Natural killer cell (primary cell): ENCODE measurements around the gene KCTD16. TPM values are rescaled to one million over a fixed set of nuclear protein-coding genes. Genes with fewer than 3 reads are reported as not detected.

Experiments used
- ATAC-seq, 3 donors: fragments of 150-1000 bp in 2 of 3; fragments of 200-7000 bp in 1 of 3; cut with Tn5 transposase; 1 replicate in 1 of 3; 2 replicates in 2 of 3; pipeline ENCODE4 v1.10.0; 2021; ENCODE audit warnings: mild to moderate bottlenecking in 2 of 3, moderate library complexity in 2 of 3
- DNase-seq, 2 donors: peaks; one replicate each; pipeline versions ENCODE4 v3.0.0 to v3.0.0-alpha.2; 2013 to 2021; ENCODE audit warnings: mixed read lengths in 1 of 2
- H3K27ac ChIP-seq: one replicate; pipeline ENCODE4 v1.5.1; 2013; ENCODE audit warnings: mild to moderate bottlenecking, low read length
- H3K27me3 ChIP-seq: one replicate; pipeline ENCODE4 v1.6.1; 2013; ENCODE audit warnings: low read length; ENCODE audit not compliant: control insufficient read depth, insufficient read depth
- H3K36me3 ChIP-seq: one replicate; pipeline ENCODE4 v1.6.1; 2013; ENCODE audit warnings: low read length; ENCODE audit not compliant: control insufficient read depth, insufficient read depth
- H3K4me1 ChIP-seq: one replicate; pipeline ENCODE4 v1.6.1; 2013; ENCODE audit warnings: low read length; ENCODE audit not compliant: control insufficient read depth, insufficient read depth
- H3K4me3 ChIP-seq: one replicate; pipeline ENCODE4 v1.5.1; 2013; ENCODE audit warnings: low read length
- H3K9me3 ChIP-seq: one replicate; pipeline ENCODE4 v1.6.1; 2013; ENCODE audit warnings: low read length; ENCODE audit not compliant: control insufficient read depth, insufficient read depth
- H3K27ac Mint-ChIP-seq, 2 donors: one replicate each; pipeline ENCODE4 v1.8.0; 2022; ENCODE audit warnings: mild to moderate bottlenecking in 2 of 2, mixed read lengths in 2 of 2, moderate library complexity in 1 of 2
- H3K27me3 Mint-ChIP-seq, 2 donors: one replicate each; pipeline ENCODE4 v1.8.0; 2022; ENCODE audit warnings: low read depth in 2 of 2, mixed read lengths in 2 of 2
- H3K36me3 Mint-ChIP-seq: one replicate; pipeline ENCODE4 v1.8.0; 2022; ENCODE audit warnings: mixed read lengths
- H3K4me1 Mint-ChIP-seq, 2 donors: one replicate each; pipeline ENCODE4 v1.8.0; 2022; ENCODE audit warnings: mixed read lengths in 2 of 2
- H3K4me3 Mint-ChIP-seq: one replicate; pipeline ENCODE4 v1.8.0; 2022; ENCODE audit warnings: mild to moderate bottlenecking, moderate library complexity, mixed read lengths
- H3K9me3 Mint-ChIP-seq, 2 donors: one replicate each; pipeline ENCODE4 v1.8.0; 2022; ENCODE audit warnings: mixed read lengths in 2 of 2
- WGBS: methylation state at CpG from one replicate; pipeline ENCODE4 v1.1.7; 2013; ENCODE audit warnings: missing lambda C conversion rate; ENCODE audit not compliant: insufficient coverage; 5-methylcytosine and 5-hydroxymethylcytosine counted together
- intact Hi-C: fragments of 100-400 bp; cut with micrococcal nuclease; formaldehyde crosslinking; loops from one replicate; pipeline ENCODE4 v1.14.2; 2022
- total RNA-seq, 4 donors: library from RNA; stranded (reverse); fragments of 120-200 nt in 1 of 4; gene quantifications; one replicate each; pipeline versions ENCODE4 v1.2.3 to v1.2.4, GENCODE V29; 2013 to 2022
- TF ChIP-seq, protein P1 (sequence below): fragments of 200-600 bp; IDR thresholded peaks from one replicate; pipeline ENCODE4 v1.8.0; 2022; ENCODE audit warnings: antibody characterized with exemption

KCTD16 gene
- total RNA-seq, 3 donors from 2014 or later (not counting 1 experiment from before 2014, with no cell fraction given): 0.16 TPM; not detected in 2

DNA sequence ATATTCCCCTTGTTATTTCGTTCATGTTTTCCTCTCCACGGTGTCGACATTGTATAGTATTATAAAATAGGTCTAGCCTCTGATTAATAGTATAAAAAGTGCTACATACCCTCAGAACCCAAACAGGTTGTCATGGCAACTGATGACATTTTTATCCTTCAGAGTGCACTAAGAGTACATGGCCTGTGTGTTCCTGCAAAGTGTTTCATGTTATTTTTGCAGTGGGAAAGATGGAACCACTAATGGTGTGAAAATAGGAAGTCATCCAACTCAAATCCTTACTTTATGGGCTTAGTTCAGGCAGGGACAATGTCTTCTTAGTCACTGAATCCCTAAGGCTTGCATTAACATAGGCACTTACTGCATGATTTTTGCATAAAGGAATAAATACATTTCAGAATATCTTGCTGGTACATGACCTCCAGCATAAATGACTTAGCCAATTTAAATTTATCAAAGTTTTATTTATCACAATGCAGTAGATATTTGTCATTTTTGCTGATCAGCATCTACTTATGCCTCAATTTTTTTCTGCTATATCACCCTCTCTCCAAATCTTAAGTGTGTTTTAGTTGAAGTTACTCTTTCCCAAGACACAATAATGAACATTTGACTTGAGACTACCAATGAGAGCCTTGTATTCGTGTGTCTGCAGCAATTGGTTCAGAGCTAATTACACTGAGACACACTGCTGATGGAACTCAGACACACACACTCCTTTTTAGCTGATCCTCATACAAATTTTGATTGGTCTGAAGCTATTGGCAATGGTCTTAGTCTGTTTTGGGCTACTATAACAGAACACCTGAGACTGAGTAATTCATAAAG, 243.7 kb downstream of the KCTD16 start:
- TF ChIP-seq, protein P1, sequence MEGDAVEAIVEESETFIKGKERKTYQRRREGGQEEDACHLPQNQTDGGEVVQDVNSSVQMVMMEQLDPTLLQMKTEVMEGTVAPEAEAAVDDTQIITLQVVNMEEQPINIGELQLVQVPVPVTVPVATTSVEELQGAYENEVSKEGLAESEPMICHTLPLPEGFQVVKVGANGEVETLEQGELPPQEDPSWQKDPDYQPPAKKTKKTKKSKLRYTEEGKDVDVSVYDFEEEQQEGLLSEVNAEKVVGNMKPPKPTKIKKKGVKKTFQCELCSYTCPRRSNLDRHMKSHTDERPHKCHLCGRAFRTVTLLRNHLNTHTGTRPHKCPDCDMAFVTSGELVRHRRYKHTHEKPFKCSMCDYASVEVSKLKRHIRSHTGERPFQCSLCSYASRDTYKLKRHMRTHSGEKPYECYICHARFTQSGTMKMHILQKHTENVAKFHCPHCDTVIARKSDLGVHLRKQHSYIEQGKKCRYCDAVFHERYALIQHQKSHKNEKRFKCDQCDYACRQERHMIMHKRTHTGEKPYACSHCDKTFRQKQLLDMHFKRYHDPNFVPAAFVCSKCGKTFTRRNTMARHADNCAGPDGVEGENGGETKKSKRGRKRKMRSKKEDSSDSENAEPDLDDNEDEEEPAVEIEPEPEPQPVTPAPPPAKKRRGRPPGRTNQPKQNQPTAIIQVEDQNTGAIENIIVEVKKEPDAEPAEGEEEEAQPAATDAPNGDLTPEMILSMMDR: no peak
- peaks cover 3% of the 10 kb centered on the region for H3K9me3 ChIP-seq
- Mint-ChIP-seq H3K4me3 (no peak overlapping the region), H3K4me1 (no peaks in the 10 kb centered on the region), H3K36me3 (peaks cover 10% of the 10 kb centered on the region), H3K9me3 (peaks cover 7 to 12% of the 10 kb centered on the region in 2 donors), H3K27ac (no peak overlapping the region), H3K27me3 (no peaks in the 10 kb centered on the region)
- H3K4me1 ChIP-seq: no peaks in the 10 kb centered on the region
- H3K27me3 ChIP-seq: no peaks in the 10 kb centered on the region
- no peaks in the 10 kb centered on the region for H3K36me3 ChIP-seq
- WGBS: 54% methylated on average over 1 of the region's 4 CpGs
- no peak overlapping the region for H3K27ac ChIP-seq
- H3K4me3 ChIP-seq: no peak overlapping the region
- DNase-seq (no peak), ATAC-seq (no peak)
- intact Hi-C loops: no loop called here

GRCh38 chr5:144416196-144416595, 245.5 kb downstream of the KCTD16 start:
- intact Hi-C loops: no loop called here
- Histone ChIP-seq H3K36me3 (no peaks in the 10 kb centered on the region), H3K27me3 (no peaks in the 10 kb centered on the region), H3K9me3 (peaks cover 3% of the 10 kb centered on the region), H3K27ac (no peak overlapping the region), H3K4me3 (no peak overlapping the region), H3K4me1 (no peaks in the 10 kb centered on the region)
- Mint-ChIP-seq H3K4me3 (no peak overlapping the region), H3K9me3 (peaks cover 7 to 9% of the 10 kb centered on the region in 2 donors), H3K36me3 (peaks cover 10% of the 10 kb centered on the region), H3K27ac (no peak overlapping the region), H3K4me1 (no peaks in the 10 kb centered on the region), H3K27me3 (no peaks in the 10 kb centered on the region)
- ATAC-seq: no peak
- 100% methylated on average over 1 of the region's 2 CpGs for WGBS
- TF ChIP-seq, protein P1: no peak
- DNase-seq: no peak

DNA sequence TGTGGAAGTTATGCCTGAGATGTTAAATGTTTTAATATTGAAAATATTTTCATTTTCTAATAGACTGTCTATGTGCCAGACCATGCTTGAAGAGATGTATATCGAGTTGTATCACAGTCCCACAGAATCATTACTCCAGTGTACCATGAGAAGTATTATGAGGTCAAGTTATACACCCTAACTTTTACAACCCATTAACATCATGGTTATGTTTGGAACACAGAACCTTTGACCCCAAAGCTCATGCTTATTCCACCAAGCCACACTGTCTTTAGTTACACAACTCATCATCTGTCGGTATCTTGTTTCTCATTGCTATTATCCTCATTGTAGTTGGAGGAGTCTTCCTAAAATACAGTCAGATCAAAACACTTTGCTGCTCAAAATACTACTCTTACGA, 248.0 kb downstream of the KCTD16 start:
- ATAC-seq: no peak
- no peaks in the 10 kb centered on the region for H3K36me3 Mint-ChIP-seq
- TF ChIP-seq, protein P1: no peak
- H3K9me3 Mint-ChIP-seq: peaks cover 8 to 10% of the 10 kb centered on the region in 2 donors
- peaks cover 3% of the 10 kb centered on the region for H3K9me3 ChIP-seq
- no peak for DNase-seq
- no peaks in the 10 kb centered on the region for H3K4me1 Mint-ChIP-seq
- no peaks in the 10 kb centered on the region for H3K27me3 ChIP-seq
- 100% methylated on average over 1 of the region's 3 CpGs for WGBS
- H3K36me3 ChIP-seq: no peaks in the 10 kb centered on the region
- no peaks in the 10 kb centered on the region for H3K4me1 ChIP-seq
- no peak overlapping the region for H3K4me3 ChIP-seq
- intact Hi-C loops: no loop called here
- no peaks in the 10 kb centered on the region for H3K27me3 Mint-ChIP-seq
- no peak overlapping the region for H3K27ac ChIP-seq
- no peak overlapping the region for H3K4me3 Mint-ChIP-seq
- no peak overlapping the region for H3K27ac Mint-ChIP-seq
